CD4-positive, alpha-beta T cell treated with Interleukin-1 beta for 1 hour (primary cell): ENCODE data around the gene CPED1.
"Not testable (repeated sequence)": the region's sequence is repeated elsewhere in the genome, so short reads cannot be mapped to it uniquely, and the experiment has no call there.

ENCODE experiments used
- DNase-seq, 2 donors: peaks; one replicate each; pipeline ENCODE4 v3.0.0-alpha.2; 2020 to 2022

Gene CPED1

DNA sequence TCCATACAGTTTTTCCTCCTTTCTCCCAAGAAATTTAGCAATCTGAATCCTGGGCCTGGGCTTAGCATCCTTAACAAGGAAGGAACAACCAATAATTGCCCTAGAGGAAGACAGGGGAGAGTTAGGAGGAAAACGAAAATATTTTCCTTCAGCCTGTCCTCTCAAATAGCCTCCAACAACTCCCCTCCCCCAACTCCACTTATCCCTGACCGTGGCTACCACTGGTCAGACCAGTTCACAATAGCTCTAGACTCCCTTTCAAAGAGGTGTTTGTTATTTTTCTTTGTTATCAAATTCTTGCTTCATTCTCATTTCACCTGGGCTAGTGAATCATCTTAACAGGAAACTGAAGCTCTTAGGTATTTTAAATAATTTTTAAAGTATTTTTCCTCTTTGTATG is 114.1 kb downstream of the CPED1 start:
- DNase-seq = no peak

DNA sequence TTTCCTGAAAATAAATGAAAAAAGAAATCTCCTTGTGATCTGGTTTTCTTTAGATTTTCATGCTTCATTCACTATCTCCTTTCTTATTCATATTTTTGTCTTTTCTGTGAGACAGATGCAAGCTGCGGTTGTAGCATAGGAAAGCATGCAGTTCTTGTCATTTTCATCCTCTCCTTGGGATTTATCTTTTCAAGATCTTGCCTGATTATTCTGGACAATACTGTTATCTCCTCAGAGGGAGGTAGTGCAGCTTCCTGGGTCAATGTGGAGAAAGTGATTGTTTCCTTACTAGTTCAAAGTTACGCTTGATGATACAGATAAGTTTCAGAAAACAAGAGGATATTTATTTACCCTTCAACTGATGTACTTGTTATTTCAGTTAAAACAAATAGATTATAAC is 114.6 kb downstream of the CPED1 start:
- no peak for DNase-seq

DNA sequence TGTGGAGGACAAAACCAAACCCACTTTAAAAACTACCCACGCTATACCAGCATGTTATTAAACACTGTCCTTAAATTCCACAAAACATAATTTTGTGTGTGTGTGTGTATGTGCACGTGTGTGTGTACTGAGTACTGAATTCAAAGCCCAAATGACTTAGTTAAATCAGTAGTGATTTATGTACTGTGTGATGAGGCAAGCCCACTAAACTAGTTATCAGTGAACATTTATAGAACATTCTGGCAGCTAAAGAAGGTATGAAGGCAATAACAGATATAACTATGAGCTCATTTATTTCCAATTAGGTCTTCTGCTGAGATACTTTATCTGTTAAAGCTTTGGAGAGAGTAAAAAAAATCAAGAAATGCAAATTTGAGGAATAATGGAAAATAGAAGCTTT is 115.1 kb downstream of the CPED1 start:
- DNase-seq = no peak

DNA sequence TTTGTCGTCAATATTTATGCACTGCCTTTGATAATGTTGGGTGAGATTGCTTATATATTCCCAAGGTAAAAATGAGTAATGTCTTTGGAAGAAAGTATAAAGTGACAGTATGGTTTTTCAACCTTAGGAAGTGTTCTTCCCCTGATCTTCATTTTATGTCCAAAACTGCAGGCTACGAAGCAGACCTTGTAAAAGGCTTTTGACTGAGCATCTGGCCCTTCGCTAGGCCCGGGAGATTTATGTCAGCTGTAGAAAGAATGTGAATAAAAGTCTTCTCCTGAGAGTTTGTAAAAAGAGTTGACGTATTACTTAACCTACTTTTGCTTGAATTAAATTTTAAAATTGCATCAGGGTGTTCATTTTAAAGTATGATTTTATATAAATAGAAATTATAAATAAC is 116.8 kb downstream of the CPED1 start:
- DNase-seq = no peak

GRCh38 chr7:121107923-121108498 is 119.5 kb downstream of the CPED1 start:
- peak in 1 of 2 donors; percentile 56 for DNase-seq

- DNase-seq = no peak
Measured at GRCh38 chr7:121109145-121109544, 120.6 kb downstream of the CPED1 start.

DNA sequence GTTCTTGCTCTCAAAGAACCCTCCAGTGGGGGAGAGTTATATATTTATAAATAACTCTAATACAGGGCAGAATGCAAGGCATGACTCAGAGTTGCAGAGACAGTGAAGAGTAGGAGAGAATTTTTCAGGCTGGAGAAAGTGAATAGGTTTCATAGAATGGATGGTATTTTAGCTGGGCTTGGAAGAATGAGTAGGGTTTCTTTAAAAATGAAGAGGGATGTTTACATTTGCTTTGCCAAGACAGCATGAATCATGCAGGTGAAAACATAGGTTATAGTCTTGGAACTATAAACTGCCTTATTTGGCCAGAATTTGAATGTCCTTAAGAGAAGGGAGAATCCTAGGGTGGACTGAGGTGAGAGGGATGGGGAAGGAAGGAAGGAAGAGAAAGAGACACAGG is 124.8 kb downstream of the CPED1 start:
- no peak for DNase-seq

DNA sequence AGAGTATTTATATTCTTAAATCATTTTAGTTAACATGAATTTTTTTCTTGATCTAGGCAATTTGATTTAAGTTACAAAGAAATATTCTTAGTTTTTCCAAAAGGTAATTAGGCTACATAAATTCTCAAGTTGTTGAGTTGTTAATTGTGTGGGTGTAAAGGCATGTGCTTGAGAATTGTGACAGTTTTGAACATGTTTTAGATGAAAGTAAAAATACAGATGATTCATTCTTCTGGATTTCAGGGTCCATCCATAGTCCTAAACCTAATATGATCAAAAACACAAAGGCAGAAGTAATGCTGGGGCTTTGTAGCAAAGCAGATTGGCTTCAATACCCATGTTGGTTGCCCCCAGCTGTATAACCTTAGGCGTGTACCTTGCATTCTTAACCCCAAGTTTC is 127.9 kb downstream of the CPED1 start:
- no peak for DNase-seq

DNA sequence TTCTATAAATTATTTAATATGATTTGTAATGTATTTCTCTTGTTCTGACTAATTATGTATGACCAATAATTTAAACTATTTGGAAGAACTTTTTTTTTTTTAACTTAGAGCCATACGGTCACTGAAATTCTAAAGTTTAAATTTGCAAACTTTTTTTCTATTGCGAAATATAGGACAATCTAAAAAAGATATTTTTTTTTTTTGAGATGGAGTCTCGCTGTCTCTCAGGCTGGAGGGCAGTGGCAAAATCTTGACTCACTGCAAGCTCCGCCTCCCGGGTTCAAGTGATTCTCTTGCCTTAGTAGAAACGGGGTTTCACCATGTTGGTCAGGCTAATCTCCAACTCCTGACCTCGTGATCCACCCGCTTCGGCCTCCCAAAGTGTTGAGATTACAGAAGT is 130.5 kb downstream of the CPED1 start:
- no peak for DNase-seq

DNA sequence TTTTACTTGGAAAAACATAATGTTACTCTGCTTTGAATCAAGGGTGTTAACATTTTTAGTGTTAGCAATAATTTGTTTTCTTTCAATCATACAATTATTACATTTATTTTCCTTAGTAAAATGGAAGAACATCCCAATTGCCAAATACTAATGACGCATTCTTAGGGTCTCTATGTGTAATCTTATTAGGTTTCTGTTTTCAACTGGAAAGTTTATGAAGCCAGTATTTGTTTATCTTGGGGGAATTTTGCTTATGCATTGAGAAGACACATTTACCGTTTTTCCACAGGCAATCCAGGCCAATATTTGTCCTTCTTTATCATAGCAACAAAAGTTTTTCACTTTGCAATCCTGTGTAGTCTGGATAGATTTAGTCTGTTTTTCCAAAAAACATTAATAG is 134.5 kb downstream of the CPED1 start:
- no peak for DNase-seq

DNA sequence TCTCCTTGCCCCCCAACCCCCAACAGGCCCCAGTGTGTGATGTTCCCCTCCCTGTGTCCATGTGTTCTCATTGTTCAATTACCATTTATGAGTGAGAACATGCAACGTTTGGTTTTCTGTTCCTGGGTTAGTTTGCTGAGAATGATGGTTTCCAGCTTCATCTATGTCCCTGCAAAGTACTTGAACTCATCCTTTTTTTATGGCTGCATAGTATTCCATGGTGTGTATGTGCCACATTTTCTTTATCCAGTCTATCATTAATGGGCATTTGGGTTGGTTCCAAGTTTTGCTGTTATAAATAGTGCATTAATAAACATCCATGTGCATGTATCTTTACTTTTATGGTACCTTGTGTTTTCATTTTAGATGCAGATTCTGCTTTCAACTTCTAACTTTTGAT is 136.9 kb downstream of the CPED1 start:
- DNase-seq = not testable (repeated sequence)

- no peak for DNase-seq
Measured at GRCh38 chr7:121126201-121126600, 137.7 kb downstream of the CPED1 start.

- DNase-seq = no peak
Measured at GRCh38 chr7:121126801-121127534, 138.5 kb downstream of the CPED1 start.

DNA sequence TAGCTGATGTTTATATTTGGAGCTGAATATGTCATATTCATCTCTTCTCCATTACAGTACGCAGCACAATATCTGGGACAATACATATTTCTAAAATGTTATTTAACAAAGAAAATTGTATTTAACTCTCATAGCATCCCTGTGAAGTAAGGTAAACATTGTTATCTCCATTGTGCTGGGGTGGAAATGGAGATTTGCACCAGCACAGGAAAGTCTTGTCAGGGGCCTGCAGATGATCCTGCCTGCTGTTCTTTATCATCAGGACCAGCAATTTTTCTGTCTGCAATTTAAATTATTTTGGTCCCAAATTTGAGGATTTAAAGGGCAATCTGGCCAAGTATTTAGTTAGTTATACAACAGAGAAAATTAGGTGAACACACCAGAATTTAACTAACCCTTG is 144.4 kb downstream of the CPED1 start:
- no peak for DNase-seq

- no peak for DNase-seq
Measured at GRCh38 chr7:121133444-121133843, 144.9 kb downstream of the CPED1 start.

GRCh38 chr7:121137580-121137979 is 149.1 kb downstream of the CPED1 start:
- no peak for DNase-seq

- DNase-seq = peak in 1 of 2 donors; percentile 0
Measured at GRCh38 chr7:121138262-121138933, 149.9 kb downstream of the CPED1 start.

GRCh38 chr7:121139427-121139826 is 150.9 kb downstream of the CPED1 start:
- DNase-seq = no peak

GRCh38 chr7:121140790-121141189 is 152.3 kb downstream of the CPED1 start:
- no peak for DNase-seq

DNA sequence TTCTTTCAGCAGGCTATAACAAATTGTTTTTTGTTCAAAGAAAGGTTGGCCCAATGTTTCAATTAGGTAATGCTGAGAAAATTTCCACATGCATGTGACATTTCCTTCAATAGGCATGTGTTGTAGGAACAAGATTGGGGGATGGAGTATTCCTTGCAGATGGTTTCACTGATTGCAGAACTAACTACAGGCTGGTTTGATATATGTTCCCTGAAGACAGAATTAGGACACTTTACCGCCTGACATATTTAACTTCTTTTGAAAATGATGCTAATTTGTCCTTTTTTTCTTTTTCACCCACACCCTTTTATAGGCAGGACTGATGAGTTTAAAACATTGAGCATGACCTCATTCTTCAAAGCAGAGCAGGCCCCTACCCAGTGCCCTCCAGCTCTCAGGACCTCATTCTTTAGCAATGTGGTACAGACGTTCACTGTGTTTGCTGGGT is 163.3 kb downstream of the CPED1 start:
- DNase-seq = no peak

DNA sequence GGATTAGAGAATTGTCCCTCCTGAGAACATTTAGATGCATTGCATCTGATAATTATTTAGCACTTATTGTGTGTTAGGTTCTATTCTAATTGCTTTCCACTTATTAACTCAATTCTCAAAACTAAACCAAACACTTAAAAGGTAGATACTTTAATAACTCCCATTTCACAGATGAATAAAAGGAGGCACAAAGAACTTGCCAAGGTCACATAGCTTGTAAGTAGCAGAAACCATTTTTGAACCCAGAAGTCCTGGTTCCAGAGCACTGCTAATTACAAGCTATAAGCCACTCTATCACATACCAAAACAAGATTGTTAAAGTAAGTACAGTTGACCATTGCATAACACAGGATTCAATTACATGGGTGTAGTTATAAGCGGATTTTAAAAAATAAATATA is 164.9 kb downstream of the CPED1 start:
- DNase-seq = no peak

DNA sequence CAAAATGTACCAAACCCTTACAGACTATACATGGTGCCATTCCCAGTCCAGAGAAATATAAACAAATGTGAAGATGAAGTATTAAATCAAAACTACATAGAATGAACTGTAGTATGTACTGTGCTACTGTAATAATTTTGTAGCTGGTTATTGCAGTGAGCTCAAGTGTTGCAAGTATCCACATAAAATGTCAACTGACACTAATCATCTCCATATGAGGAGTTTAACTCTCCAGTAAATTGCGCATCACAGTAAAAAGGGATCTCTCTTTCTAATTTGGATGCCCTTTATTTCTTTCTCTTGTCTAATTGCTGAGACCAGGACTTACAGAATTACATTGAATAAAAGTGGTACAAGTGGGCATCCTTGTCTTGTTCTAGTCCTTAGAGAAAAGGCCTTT is 165.5 kb downstream of the CPED1 start:
- no peak for DNase-seq

DNA sequence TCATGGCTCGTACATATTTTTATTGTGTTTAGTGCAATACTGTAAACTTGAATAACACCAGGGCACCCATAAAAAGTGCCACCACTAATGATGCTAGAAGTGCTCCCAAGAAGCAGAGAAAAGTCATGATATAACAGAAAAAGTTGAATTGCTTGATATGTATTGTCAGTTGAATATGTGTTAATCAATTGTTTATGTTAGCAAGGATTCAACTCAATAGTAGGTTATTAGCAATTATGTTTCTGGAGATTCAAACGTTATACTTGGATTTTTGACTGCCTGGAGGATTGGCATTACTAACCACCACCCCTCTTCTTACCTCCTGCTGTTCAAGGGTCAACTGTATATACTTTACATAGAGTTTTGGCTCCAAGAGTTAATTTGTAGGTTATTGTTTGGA is 168.3 kb downstream of the CPED1 start:
- DNase-seq = no peak

DNA sequence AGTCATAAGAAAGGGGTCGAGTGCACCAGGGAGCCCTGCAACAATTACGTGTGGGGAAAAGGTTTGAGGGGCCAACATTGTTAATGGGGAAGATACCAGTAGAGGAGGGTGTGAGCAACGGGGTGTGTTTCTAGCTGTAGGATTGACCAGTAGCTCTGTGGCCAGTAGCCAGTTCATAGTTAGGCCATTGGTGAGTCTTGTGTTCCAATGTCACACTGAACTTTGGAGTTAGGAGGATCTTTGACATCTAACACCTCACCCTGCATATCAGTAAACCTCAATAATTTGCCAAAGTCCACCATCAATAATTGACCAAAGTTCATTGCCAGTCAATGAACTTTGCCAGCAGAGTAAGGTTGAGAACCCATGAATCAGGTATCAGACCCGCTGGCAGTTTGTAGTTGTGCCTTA is 168.8 kb downstream of the CPED1 start:
- DNase-seq = no peak
